GM21825 (cell line): Measurements from ENCODE around the gene SHB.
"Not testable (repeated sequence)": the region's sequence is repeated elsewhere in the genome, so short reads cannot be mapped to it uniquely, and the experiment has no call there.

Experiments used
- ATAC-seq: cut with Tn5 transposase; IDR thresholded peaks from one replicate; pipeline ENCODE4 v1.9.1; 2021; ENCODE audit warnings: mild to moderate bottlenecking, moderate library complexity; ENCODE audit not compliant: unreplicated experiment

SHB gene

GRCh38 chr9:38064842-38065368 lies 4.1 kb downstream of the SHB start:
- ATAC-seq = no peak

GRCh38 chr9:38063363-38063707 lies 5.7 kb downstream of the SHB start:
- no peak for ATAC-seq

- ATAC-seq = no peak
Measured at GRCh38 chr9:38062498-38063362, 6.3 kb downstream of the SHB start.

- no peak for ATAC-seq
Measured at GRCh38 chr9:38062106-38062497, 6.9 kb downstream of the SHB start.

DNA sequence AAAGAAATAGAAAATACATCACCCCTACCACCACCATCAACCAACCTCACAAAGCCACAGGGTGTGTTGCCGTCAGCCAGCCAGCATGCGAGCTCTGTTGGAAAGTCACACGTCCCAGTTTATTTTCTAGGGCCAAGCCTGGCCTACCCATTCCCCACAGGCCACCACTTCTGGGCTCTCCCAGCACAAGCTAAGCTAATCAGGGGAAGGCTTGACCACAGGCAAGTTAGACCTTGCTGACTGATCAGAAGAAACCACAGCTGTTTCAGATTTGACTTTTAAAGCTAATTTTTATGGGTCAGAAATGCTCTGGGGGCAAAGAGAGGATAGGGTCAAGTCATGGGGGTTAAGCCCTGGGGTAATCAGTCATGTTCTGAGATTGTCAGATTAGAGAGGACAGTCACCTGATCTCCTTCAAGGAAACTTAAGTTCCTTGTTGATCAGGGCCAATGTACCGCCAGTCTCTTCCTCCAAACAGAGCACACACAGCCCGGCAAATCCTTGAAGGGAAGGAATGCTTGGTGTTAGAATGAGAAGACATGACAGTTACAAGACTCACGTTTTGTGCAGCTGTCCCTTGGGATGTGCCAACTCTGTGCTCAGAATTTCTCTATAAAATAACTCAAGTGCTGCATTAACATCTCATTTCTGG lies 7.6 kb downstream of the SHB start:
- peak; percentile 69 for ATAC-seq

GRCh38 chr9:38060681-38061080 lies 8.3 kb downstream of the SHB start:
- ATAC-seq = no peak

GRCh38 chr9:38059233-38059936 lies 9.6 kb downstream of the SHB start:
- ATAC-seq = no peak

DNA sequence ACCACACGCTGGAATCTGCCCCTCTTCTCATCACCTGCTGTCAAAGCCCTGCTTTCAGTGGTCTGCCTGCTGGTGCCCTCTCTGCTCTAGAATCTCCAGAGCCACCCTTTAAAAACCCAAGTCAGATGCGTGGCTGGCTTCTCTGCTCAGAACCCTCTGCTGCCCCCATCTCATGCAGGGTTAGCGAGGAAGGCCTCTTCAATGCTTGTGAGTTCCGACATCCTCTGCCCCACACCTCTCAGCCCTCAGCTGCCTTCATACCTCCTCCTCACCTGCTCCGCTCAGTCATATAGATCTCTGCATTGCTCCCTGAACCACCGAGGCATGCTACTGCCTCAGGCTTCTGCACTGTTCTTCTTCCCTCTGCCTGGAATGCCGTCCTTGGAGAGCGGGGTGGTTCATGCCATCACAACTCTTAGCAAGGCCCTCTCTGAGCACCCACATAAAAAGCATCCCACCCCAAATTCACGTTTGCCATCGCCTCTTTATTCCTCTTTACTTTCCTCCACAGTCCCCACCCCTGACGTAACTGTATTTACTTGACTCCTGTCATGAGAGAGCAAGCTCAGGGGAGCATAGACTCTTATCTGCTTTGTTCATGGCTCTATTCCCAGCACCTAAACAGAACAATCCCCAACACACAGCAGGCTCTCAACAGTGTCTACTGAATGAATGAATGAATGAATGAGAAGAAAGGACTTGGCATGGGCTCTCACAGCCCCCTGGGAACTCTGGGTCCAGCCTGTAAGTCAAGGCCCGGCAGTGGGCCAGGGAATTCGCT lies 10.4 kb downstream of the SHB start:
- no peak for ATAC-seq

DNA sequence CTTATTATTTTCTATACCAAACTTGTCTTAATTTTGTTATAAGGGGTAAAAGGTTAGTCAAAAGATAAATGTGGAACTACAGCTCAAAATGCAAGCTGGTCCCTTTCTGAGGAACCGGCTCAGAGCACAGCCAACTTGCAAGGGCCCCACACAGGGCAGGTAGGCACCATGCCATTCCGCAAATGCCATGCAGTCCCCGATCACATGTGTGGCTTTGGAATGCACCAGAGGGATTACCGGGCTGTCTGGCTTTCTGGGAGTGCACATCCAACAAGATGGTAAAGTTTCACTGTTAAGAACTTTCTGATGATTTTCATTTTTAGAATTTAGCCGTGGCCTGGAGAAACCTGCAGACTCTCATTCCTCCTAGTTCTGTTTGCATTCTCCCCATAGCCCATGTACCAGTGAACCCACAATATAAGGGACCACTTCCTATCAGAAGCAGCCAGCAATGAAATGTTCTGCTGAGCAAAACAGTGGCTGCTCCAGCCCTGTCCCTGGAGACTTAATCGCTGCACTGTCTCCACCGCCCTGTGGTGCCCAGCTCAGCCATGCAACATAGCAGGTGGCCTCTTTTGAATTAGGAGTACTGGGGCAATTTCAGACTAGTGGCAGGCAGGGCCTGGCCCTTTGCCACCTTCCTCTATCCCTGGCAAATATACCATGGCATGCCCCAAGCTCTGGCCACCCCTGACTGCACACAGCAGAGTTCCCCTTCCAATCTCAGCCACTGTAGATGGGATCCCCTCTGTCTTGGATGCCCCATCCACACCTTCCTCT lies 11.4 kb downstream of the SHB start:
- no peak for ATAC-seq

DNA sequence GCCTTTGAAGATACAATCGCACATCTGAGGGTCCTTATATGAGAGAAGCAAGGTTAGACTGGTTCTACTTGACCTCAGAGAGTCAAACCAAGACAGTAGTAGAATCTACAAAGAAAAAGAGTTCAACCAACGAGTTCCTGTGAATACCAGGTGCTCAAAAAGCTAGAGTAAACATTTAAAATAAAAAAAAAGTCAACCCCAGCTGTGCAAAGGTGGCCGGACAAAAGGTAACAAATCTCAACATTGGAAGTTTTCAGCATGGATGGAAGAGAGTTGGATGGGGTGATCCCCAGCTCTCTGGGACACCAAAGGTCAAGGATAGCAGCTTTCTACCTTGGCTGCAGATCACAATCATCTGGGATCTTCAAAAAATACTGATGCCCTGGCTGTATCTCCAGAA lies 14.4 kb downstream of the SHB start:
- no peak for ATAC-seq

DNA sequence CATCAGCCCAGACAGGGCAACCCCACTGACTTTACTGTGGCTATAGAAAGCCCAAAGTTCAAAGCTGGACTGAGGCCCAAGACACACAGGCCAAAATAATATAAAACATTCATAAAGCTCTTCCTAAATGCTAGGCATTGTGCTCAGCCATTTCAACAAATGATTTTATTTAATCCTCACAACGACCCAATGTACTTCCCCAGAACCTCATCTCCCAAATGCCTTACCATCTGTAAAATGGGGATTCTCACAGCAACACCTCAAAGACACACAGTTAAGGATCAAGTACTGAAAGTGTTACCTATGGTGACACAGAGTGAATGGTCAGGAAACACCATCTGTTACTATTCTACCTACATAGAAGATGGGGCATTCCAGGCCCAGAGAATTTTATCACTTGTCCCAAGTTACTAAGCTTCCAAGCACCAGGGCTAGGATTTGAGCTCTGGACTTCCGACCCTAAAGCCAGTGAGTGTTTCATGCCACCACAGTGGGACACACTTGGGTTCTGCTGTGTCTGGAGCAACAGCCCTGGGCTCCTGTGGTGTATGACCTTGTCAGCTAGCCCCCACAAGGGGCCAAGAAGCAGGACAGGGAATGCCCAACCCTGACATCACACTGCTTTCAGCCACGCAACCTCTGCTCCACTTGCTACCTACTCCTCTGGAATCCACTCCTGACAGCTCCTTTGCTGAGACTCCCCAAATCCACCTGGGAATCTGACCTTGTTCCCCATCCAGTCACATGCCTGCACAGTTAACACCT lies 15.1 kb downstream of the SHB start:
- ATAC-seq = no peak

GRCh38 chr9:38051780-38052546 lies 17.1 kb downstream of the SHB start:
- no peak for ATAC-seq

DNA sequence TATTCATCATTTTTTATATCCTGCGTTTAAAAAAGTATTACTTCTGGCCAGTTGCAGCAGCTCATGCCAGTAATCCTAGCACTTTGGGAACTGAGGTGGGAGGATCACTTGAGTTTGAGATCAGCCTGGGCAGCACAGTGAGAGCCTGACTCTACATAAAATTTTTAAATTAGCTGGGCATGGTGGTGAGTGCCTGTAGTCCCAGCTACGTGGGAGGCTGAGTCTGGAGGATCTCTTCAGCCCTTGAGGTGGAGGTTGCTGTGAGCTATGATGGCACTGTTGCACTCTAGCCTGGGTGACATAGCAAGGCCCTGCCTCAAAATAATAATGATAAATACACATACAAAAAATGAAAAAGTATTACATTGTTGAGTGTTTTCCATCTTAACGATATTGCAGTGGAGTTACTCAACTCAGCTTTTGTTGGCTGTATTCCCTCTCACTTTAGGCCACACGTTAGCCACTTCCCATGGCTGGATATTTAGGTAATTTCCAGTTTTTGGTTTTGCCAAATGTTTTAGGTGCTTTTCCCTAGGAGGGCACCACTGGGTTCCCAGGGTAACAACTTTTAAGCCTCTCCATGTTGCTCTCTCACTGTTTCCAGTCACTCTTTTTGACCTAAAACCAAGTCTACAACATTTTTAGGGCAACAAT lies 20.6 kb downstream of the SHB start:
- no peak for ATAC-seq

- no peak for ATAC-seq
Measured at GRCh38 chr9:38047301-38048251, 21.5 kb downstream of the SHB start.

DNA sequence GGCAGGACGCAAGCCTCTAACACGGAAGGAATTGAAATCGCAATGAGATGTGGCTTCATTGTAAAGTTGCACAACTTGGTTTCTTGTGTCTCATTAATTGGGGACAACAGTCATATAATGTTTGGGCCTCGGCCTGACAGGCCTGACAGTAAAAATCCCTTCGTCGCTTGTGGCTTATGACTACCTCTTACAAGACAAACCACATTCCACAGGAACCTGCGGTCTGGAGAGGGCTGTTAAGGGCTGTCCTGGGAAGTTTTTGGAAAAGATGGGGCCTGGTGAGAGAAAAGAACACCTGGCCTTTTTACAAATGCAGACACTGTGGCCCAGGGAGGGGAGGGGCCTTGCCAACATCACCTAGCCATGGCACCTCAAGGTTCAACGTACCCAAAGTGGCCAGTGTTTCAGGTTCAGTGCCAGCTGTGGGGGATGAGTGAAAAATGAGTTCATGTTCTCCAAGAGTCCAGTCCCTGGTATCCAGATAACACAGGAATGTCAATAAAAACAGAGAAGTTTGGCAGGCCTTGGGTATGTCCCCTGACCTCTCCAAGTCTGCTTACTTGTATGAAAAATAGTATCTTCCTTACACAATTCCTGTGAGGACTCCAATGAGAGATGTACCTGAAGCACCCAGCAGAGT lies 22.2 kb downstream of the SHB start:
- ATAC-seq = no peak

- ATAC-seq = not testable (repeated sequence)
Measured at GRCh38 chr9:38045939-38046338, 23.1 kb downstream of the SHB start.

- ATAC-seq = no peak
Measured at GRCh38 chr9:38044706-38045105, 24.3 kb downstream of the SHB start.
